Ishikawa (cell line): ENCODE measurements around the gene FHL1.

Experiments used
- CEBPB ChIP-seq: IDR thresholded peaks from 2 replicates; pipeline ENCODE4 v1.6.1; 2012
- CREB1 ChIP-seq: IDR thresholded peaks from 2 replicates; pipeline ENCODE4 v1.6.1; 2012; ENCODE audit warnings: low read depth
- EGR1 ChIP-seq: IDR thresholded peaks from 2 replicates; pipeline ENCODE4 v1.6.1; 2012
- EP300 ChIP-seq: IDR thresholded peaks from 2 replicates; pipeline ENCODE4 v1.6.1; 2012; ENCODE audit warnings: borderline replicate concordance
- FOXM1 ChIP-seq: IDR thresholded peaks from 2 replicates; pipeline ENCODE4 v1.6.1; 2012; ENCODE audit warnings: low read depth, borderline replicate concordance
- MAX ChIP-seq: IDR thresholded peaks from 2 replicates; pipeline ENCODE4 v1.6.1; 2012
- NFIC ChIP-seq: IDR thresholded peaks from 2 replicates; pipeline ENCODE4 v1.6.1; 2012
- RAD21 ChIP-seq: IDR thresholded peaks from 2 replicates; pipeline ENCODE4 v1.6.1; 2012; ENCODE audit warnings: low read depth
- REST ChIP-seq: IDR thresholded peaks from 2 replicates; pipeline ENCODE4 v1.6.1; 2012; ENCODE audit warnings: low read depth, mild to moderate bottlenecking
- TAF1 ChIP-seq: IDR thresholded peaks from 2 replicates; pipeline ENCODE4 v1.6.1; 2012; ENCODE audit warnings: low read depth, mild to moderate bottlenecking
- TCF12 ChIP-seq: IDR thresholded peaks from 2 replicates; pipeline ENCODE4 v1.6.1; 2012; ENCODE audit warnings: low read depth
- TEAD4 ChIP-seq: IDR thresholded peaks from 2 replicates; pipeline ENCODE4 v1.6.1; 2012
- USF1 ChIP-seq: IDR thresholded peaks from 2 replicates; pipeline ENCODE4 v1.6.1; 2012
- YY1 ChIP-seq: IDR thresholded peaks from 2 replicates; pipeline ENCODE4 v1.6.1; 2012; ENCODE audit warnings: low read depth
- ZBTB7A ChIP-seq: IDR thresholded peaks from 2 replicates; pipeline ENCODE4 v1.6.1; 2012; ENCODE audit warnings: low read depth

Gene FHL1

GRCh38 chrX:136154998-136155397 lies 7.7 kb downstream of the FHL1 start:
- TF ChIP-seq YY1, result no peak
- no peak for TF ChIP-seq TCF12
- no peak for TF ChIP-seq REST
- TF ChIP-seq TAF1, result no peak
- no peak for TF ChIP-seq TEAD4
- TF ChIP-seq ZBTB7A, result no peak
- no peak for TF ChIP-seq FOXM1
- TF ChIP-seq NFIC, result no peak
- no peak for TF ChIP-seq CREB1
- TF ChIP-seq RAD21, result no peak
- no peak for TF ChIP-seq MAX
- TF ChIP-seq USF1, result no peak
- TF ChIP-seq EP300, result no peak
- no peak for TF ChIP-seq EGR1
- no peak for TF ChIP-seq CEBPB

- no peak for TF ChIP-seq TAF1
- TF ChIP-seq TEAD4, result no peak
- TF ChIP-seq USF1, result no peak
- TF ChIP-seq CEBPB, result no peak
- no peak for TF ChIP-seq TCF12
- TF ChIP-seq ZBTB7A, result no peak
- no peak for TF ChIP-seq EP300
- TF ChIP-seq MAX, result no peak
- no peak for TF ChIP-seq RAD21
- TF ChIP-seq FOXM1, result no peak
- no peak for TF ChIP-seq EGR1
- TF ChIP-seq YY1, result no peak
- no peak for TF ChIP-seq REST
- no peak for TF ChIP-seq NFIC
- TF ChIP-seq CREB1, result no peak
Observed at GRCh38 chrX:136156560-136157117, 9.3 kb downstream of the FHL1 start.

- TF ChIP-seq NFIC (no peak), EP300 (no peak), CREB1 (no peak), FOXM1 (no peak), MAX (no peak)
Observed at GRCh38 chrX:136157187-136157586, 9.9 kb downstream of the FHL1 start.

- no peak for TF ChIP-seq MAX
- no peak for TF ChIP-seq TAF1
- TF ChIP-seq ZBTB7A, result no peak
- no peak for TF ChIP-seq TEAD4
- TF ChIP-seq TCF12, result no peak
- no peak for TF ChIP-seq USF1
- no peak for TF ChIP-seq CEBPB
- TF ChIP-seq YY1, result no peak
- no peak for TF ChIP-seq RAD21
- TF ChIP-seq EP300, result no peak
- no peak for TF ChIP-seq FOXM1
- TF ChIP-seq REST, result no peak
- TF ChIP-seq NFIC, result no peak
- no peak for TF ChIP-seq CREB1
- TF ChIP-seq EGR1, result no peak
Observed at GRCh38 chrX:136158685-136159084, 11.4 kb downstream of the FHL1 start.
